ENCODE measurements around the gene TREH.
"Not testable (repeated sequence)": the region's sequence is repeated elsewhere in the genome, so short reads cannot be mapped to it uniquely, and the experiment has no call there.

Gene TREH

DNA sequence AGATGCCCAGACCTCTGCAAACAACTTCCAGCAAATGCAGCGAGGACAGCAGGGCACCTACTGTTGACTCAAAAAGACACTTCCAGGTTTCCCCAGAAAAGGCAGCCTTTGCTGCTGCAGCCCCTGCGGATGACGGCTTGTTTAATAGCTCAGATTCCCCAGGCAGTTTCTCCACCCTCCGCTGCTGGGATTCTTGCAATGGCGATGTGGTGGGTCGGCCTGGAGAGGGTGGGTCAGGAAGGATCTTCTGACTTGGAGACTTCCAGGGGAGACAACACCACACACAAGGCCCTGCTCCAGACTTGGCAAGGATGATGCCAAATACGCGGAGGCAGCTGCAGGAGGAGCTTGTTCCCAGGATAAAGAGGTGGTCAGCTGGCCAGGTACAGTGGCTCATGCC, 17.9 kb upstream of the TREH start:
- no peak for DNase-seq (ENCODE audit: low read depth in 3 of 3)

DNA sequence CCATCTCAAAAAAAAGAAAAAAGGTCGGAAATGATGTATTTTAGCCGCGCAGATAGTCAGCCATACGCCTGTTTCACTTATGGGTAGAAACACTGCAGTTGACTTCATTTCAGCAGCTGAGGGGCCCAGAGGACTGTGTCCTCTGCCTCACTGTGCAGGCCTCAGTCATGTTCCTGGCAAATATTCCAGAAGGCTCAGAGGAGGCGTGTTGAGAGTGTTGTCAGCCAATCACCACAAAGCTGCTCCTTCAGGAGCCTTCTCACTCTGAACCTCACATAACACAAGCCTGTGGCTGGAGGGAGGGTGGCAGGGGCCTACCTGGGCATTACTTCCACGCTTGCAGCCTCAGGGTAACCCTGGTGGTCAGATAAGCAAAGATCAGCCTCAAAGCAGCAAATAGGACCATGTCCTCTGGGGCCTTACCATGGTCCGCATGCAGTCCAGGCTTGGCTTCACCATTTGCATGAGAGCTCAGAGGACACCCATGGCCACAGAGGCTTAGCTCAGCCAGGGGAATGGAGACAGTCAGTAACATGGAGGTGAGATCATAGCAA, 17.3 kb upstream of the TREH start:
- no peak for DNase-seq (ENCODE audit: low read depth in 3 of 3)

DNA sequence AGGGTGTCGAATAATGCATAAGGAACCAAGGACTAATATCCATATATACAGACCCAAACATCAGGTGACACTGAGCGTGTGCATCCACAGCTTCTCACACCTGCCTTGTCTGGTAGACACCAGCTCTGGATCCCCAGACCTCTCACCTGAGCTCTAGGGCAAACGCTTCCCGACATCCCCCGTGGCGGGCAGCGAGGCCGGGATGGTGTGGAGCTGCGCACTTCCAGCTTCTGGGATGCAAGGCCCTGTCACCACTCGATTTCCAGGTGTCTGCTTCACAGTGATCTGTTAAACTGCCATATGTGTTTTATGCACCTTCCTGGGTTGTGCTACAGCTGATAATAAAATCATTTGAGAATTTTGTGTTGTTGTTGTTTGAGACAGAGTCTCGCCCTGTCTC, 15.3 kb upstream of the TREH start:
- DNase-seq (ENCODE audit: low read depth in 3 of 3), result no peak

DNA sequence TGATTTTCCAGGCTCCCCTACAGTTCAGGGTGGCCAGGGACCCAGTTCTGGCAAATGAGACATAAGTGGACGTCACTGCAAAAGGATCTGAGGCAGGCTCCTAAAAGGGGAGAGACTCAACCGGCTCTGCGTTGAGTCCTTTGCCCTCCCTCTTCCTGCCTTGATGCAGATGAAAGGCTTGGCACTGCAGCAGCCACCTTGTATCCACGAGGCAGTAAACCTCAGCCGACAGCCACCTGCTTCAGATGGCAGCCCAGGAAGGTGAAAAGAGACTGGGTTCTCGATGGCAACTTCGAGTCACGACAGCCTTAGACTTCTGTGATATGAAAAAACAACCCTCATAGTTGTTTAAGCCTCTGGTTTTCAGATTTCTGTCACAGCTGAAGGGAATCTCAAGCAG, 14.7 kb upstream of the TREH start:
- no peak for DNase-seq (ENCODE audit: low read depth in 3 of 3)

DNA sequence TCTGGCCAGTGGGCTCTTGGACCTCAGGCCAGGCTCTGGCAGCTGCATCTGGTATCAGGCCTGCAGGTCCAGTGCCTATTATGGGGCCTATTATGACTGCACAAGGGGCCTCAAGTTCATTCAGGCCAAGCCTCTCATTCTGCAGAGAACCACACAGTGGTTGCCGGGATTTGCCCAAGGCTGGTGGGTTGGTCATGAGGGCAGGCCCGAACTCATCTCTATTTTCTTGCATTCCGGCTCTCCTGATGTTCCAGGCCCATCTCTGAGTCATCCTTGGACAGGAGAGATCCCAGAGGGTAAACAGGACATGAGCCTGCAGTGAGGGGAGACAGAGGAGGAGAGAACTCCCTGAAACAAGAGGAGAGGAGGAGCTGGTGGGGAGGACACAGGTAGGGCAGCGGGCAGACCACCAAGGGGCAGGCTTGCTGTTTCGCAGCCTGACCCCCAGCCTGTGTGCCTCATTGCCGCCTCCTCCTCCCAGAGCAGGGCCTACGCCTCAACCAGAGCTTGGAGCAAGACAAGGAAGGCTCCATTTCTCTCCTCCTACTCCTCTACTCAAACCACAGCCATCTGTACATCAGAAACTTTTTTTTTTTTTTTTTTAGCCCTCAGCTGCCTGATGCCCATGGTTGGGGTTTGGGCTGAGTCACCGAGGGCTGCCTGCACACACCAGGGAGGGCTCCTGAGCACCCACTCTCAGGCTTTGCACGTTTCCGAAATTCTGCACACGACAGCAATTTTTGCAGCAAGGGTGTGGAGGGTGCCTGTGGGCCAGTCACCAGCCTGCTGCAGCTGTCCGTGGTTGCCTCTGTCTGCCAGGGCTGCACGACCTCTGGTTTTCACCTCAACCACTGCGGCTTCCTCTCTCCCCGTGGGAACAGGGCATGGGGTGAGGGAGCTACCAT, 12.7 kb upstream of the TREH start:
- peak; percentile 32 to 56 (median 32) for DNase-seq (ENCODE audit: low read depth in 3 of 3)

DNA sequence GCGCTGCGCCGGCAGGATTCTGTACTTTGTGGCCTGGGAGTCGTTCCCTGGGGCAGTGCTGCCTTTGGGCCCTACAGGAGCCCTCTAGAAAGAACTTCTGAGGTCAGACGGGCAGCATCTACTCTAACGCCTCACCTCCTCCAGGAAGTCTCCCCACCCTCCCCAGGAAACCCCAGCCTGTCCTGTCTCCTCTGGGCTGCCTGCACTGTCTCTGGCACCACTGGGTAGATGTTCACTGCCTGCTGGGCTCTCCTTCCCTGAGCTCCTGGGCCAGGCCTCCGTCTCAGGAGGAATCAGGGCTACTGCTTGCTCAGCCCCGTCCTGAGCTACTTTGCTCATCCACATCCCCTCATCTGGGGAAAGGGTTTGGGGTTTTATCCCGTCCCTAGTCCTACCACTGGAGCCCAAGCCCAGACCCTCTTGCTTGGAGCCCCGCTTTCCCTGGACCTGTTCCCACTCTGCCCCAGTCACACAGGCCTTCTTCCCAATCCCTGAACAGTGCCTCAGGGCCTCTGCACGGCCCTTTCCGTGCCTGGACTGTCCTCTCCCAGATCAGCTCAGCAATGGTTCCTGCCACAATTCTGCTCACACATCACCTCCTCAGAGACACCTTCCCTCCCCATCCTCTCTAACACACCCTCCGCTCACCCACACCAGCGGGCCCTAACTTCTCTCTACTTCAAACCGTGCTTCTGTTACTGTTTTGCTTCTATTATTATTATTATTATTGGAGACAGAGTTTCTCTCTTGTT, 11.3 kb upstream of the TREH start:
- DNase-seq (ENCODE audit: low read depth in 3 of 3), result no peak

DNA sequence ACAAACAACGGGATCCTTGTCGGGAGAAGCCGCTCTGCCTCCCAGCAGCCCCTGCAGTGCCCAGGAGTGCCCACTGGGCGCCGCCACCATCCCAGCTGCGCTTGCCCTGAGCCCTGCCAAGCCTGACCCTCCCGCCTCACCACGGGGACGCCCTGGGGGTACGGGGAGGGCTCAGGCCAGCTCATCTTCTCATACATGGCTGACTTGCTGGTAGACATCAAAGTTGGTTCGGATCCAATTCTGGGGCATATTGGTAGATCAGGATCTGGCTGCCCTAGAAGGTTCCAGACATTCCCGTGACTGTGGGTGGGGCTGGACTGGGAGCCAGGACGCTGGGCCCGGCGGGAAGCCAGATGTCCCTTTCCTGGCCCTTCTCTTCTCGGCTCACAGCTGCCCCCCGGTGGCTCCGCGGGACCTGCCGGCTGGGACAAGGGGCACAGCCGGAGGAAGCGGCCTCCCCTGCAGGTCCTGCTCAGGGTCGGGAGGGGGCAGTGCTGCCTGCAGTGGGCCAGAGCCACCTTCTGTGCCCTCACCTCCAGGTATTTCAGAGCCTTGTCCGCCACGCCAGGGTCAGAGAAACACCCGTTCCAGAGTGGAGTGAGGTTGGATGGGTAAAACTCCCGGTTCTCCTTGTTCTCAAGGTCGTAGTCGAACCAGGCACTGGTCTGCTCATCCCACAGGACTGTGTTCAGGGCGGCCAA, 10.6 kb upstream of the TREH start:
- DNase-seq (ENCODE audit: low read depth in 3 of 3), result peak; percentile 62 to 89 (median 77)

DNA sequence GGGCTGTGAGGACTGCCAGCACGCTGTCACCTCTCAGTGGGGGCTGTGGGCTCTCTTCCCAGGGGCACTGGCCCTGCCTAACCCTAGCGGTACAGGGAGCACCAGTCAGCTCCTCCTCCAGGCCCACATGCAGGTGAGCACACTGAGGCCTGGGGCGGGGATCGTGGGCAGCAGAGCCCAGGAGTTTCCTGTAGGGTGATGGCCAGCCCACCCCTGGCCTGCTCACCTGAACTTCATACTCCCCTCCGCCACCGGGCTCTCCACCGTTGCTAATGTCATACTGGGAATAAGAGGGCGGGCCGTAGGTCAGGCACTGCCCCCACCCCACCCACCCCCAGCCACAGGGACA, 10.0 kb upstream of the TREH start:
- no peak for DNase-seq (ENCODE audit: low read depth in 3 of 3)

DNA sequence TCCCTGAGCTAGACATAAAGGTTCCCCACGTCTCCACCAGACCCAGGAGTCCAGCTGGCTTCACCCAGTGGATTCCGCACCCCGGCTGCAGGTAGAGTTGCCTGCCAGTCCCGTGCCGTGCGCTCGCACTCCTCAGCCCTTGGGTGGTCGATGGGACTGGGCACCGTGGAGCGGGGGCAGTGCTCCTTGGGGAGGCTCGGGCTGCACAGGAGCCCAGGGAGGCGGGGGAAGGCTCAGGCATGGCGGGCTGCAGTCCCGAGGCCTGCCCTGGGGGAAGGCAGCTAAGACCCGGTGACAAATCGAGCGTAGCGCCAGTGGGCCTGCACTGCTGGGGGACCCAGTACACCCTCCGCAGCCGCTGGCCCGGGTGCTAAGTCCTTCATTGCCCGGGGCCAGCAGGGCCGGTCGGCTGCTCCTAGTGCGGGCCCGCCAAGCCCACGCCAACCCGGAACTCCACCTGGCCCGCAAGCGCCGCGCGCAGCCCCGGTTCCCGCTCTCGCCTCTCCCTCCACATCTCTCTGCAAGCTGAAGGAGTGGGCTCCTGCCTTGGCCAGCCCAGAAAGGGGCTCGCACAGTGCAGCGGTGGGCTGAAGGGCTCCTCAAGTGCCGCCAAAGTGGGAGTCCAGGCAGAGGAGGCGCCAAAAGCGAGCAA, 9.5 kb upstream of the TREH start:
- DNase-seq (ENCODE audit: low read depth in 3 of 3), result no peak

DNA sequence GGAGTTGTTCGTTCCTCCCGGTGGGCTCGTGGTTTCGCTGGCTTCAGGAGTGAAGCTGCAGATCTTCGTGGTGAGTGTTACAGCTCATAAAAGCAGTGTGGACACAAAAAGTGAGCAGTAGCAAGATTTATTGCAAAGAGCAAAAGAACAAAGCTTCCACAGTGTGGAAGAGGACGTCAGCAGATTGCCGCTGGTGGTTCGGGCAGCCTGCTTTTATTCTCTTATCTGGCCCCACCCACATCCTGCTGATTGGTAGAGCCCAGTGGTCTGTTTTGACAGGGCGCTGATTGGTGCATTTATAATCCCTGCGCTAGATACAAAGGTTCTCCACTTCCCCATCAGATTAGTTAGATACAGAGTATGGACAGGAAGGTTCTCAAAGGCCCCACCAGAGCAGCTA, 8.9 kb upstream of the TREH start:
- not testable (repeated sequence) for DNase-seq (ENCODE audit: low read depth in 3 of 3)

DNA sequence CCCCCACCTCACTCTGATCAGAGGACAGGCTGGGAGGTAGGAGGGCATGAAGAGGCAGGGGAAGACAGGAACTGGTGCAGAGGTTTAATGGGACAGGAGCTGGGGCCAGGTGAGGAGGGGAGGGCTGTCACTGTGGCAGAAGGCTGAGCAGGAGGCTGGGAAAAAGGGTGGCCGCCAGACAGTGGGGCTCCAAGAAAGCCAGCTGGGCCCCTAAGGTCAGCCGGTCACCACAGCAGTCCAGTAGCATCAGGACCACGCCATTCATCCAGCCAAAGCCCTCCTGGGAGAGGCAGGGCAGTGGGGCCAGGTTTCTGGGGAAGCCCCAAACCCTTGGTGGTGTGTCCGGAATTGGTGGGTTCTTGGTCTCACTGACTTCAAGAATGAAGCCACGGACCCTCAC, 8.5 kb upstream of the TREH start:
- no peak for DNase-seq (ENCODE audit: low read depth in 3 of 3)

DNA sequence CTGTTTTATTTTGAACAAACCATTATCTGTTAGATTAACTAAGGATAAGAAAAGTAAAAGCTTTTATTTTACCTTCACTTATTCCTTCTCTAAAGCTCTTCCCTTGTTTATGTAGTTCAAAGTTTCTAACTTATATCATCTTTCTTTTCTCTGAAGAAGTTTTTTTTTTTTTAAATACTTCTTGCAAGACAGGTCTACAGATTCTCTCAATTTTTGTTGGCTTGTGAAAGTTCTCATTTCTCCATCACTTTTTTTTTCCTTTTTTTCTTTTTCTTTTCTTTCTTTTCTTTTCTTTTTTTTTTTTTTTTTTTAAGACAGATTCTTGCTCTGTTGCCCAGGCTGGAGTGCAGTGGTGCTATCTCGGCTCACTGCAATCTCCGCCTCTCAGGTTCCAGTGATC, 4.7 kb upstream of the TREH start:
- no peak for DNase-seq (ENCODE audit: low read depth in 3 of 3)

DNA sequence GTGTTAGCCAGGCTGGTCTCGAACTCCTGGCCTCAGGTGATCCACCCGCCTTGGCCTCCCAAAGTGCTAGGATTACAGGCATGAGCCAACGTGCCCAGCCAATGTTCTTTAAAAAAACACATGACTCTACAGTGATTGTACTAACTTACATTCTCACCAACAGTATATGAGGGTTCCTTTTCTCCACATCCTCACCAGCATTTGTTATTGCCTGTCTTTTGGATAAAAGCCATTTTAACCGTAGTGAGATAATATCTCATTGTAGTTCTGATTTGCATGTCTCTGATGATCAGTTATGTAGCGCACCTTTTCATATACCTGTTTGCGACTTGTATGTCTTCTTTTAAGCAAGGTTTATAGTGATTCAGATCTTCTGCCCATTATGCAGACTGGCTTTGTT, 3.5 kb upstream of the TREH start:
- not testable (repeated sequence) for DNase-seq (ENCODE audit: low read depth in 3 of 3)

DNA sequence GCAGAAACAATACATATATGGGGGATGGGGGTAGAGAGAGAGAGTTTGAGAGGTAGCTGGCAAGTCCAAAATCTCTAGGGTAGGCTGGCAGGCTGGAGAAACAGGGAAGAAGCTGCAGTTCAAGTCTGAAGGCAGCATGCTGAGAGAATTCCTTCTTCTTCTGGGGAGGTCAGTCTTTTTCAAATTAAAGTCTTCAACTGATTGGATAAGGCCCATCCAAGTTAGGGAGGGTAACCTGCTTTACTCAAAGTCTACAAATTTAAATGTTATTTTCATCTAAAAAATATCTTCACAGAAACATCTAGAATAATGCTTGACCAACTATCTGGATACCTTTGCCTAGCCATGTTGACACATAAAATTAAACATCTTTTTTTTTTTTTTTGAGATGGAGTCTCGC, 2.9 kb upstream of the TREH start:
- DNase-seq (ENCODE audit: low read depth in 3 of 3), result no peak

DNA sequence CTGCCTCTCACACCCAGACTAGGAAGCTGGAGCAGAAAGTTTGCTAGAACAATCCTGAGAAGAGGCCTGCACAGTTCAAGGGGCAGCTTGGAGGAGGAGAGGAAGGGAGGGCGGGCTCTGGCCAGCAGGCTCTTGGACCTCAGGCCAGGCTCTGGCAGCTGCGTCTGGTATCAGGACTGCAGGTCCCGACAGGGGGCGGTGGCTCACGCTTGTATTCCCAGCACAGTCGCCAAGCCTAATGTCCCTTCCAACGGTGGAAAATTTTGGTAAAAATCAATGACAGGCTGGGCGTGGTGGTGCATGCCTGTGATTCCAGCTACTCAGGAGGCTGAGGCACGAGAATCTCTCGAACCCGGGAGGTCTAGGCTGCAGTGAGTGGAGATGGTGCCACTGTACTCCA, 542 bp downstream of the TREH start:
- not testable (repeated sequence) for DNase-seq (ENCODE audit: low read depth in 3 of 3)

DNA sequence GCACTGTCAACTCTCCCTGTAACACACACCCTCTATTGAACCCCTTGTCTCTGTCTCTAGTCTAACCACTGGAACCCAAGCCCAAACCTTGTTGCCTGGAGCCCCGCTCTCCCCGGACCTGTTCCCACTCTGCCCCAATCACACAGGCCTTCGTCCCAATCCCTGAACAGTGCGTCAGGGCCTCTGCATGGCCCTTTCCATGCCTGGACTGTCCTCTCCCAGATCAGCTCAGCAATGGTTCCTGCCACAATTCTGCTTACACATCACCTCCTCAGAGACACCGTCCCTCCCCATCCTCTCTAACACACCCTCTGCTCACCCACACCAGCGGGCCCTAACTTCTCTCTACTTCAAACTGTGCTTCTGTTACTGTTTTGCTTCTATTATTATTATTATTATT, 1.5 kb downstream of the TREH start:
- no peak for DNase-seq (ENCODE audit: low read depth in 3 of 3)

DNA sequence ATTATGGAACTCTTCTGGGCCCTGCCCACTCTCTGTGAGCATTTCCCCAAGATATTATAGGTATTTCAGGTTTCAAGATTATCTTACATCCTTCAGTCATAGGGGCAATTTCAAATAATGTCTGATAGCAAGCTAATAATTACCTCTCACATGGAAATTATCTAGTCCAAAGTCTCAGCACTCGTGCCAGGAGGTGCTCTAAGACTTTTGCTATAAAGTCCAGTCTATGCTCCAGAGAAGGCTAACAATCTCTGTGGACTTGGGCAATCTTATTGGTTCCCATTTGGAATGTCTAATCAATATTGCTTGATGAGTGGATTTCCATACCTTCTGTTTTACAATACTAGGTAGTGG, 5.4 kb downstream of the TREH start:
- DNase-seq (ENCODE audit: low read depth in 3 of 3), result no peak

DNA sequence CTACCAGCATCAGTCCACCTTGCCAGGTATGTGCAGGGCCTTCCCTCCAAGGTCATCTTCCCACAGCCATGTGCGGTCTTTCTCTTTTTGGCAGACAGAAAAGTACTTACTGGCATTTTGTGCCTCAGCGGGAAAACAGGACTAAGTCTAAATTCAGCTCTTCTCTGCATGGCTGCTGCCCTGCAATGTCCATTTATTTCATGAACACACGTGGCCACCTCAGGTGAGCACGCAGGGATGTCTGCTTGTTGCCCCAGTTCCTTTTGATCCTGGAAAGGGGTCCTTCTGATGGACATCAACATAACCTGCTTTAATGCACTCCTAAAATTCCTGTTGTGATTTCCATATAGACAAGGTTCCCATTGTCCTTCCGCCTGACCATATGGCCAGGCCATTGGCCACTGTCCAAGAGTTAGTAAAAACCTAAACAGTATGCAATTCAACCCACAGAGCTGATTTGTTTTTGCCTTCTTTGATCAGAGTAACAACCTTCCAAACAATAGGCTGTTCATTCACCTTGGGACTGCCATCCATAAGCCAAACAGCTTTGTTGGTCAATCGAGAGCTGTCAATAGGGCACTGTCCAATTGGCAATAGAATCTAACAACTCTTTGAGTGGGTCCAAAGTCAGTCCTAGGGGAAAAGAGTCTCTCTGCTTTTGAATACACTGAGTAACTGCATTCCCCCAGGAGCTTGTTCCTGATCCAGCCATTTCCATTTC, 5.9 kb downstream of the TREH start:
- no peak for DNase-seq (ENCODE audit: low read depth in 3 of 3)

DNA sequence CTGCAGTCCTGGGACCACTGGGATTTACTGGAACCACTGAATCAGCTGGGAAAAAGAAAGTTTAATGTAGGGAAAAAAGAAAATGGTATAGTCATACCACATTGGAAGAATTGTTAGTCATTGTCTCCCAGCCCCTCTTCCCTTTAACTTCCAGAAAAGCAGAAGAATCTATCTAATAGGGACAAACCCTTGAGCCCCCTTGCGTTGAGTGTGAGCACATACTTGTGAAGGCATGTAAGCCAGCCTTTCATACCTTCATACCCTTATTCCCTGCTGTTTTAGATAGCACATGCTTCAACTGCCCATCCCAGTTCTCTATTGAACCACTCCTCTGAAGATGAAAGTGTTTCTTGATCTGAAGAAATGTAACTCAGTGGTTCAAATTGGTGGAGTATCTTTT, 6.6 kb downstream of the TREH start:
- no peak for DNase-seq (ENCODE audit: low read depth in 3 of 3)

DNA sequence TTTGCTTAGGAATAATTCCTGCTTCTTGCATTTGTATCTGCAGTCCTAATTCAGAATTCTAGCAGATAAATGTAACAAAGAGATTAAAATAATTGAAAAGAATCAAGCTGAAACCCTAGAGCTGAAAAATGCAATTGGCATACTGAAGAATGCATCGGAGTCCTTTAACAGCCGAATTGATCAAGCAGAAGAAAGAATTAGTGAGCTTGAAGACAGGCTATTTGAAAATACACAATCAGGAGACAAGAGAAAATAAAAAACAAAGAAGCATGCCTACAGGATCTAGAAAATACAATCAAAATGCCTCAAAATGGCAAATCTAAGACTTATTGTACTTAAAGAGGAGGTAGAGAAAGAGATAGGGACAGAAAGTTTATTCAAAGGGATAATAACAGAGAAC, 8.2 kb downstream of the TREH start:
- no peak for DNase-seq (ENCODE audit: low read depth in 3 of 3)

DNA sequence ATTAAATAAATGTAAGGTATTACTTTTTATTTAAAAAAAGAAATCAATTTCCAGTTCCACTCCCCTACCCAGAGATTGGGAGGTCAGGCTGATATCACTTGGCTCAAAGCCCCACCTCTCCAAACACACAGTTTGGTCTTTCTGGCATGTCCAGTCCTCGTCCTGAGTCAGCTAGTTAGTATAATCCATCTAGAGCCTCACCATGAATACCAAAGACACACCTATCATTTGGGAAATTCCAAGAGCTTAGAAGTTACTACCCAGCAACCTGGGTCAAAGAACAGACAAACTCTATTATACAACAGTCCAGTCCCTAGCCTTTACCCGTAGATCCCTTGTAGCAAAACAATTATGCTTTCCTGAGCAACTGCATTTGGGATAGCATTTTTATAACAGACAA, 9.4 kb downstream of the TREH start:
- DNase-seq (ENCODE audit: low read depth in 3 of 3), result no peak

Measured in stimulated activated CD4-positive, alpha-beta T cell treated with anti-CD3 and anti-CD28 coated beads, TNF-alpha, amount 100 ng/mL, for 48 hours (primary cell).